HepG2 (cell line): ENCODE measurements around the gene ZBTB18. TPM values are rescaled to one million over a fixed set of nuclear protein-coding genes. Genes with fewer than 3 reads are reported as not detected.

Source experiments
- ATAC-seq: fragments of 200-7000 bp; cut with Tn5 transposase; 3 replicates; pipeline ENCODE4 v1.9.1; 2020; ENCODE audit warnings: mild to moderate bottlenecking, moderate library complexity
- BruUV-seq: library from RNA; stranded (reverse); fragments of 400-500 nt; replicated peaks from 2 replicates; lab custom pipeline; 2021; lab: Mats Ljungman, UMichigan
- CTCF ChIA-PET: fragments of 300-600 bp; formaldehyde crosslinking; extraction: SDS; loops from one replicate; lab custom pipeline; 2021; ENCODE audit warnings: low total read pairs, inconsistent platforms, low intra/inter-chr PET ratio; lab: Yijun Ruan, JAX
- POLR2A ChIA-PET: fragments of 350-600 bp; sonication (Branson Sonifier 250); formaldehyde crosslinking; loops from one replicate; lab custom pipeline; 2020; ENCODE audit warnings: antibody characterized with exemption, inconsistent platforms; lab: Yijun Ruan, JAX
- DNase-seq: peaks from one replicate; pipeline ENCODE4 v3.0.0-alpha.2; 2015; ENCODE audit warnings: low spot score
- FAIRE-seq: peaks from 3 replicates; lab custom pipeline; 2011; peaks lifted over from hg19 to GRCh38; lab: Jason Lieb, UNC
- H2AFZ ChIP-seq: one replicate; pipeline ENCODE4 v1.6.1; 2011; ENCODE audit warnings: low read length, inconsistent platforms
- H3K27ac ChIP-seq: fragments of 300-600 bp; 3 replicates; pipeline ENCODE4 v1.8.0; 2011; ENCODE audit warnings: mixed run types, mild to moderate bottlenecking, mixed read lengths, low read length, inconsistent platforms; ENCODE audit not compliant: insufficient read depth; ENCODE audit errors: extremely low read length
- H3K27me3 ChIP-seq, 2 experiments: fragments of 200-600 bp in 1 of 2; 2 replicates in 1 of 2; 3 replicates in 1 of 2; pipeline versions ENCODE4 v1.6.0 to v1.8.0; 2011; ENCODE audit warnings: low read length in 2 of 2, mild to moderate bottlenecking in 2 of 2, moderate library complexity in 2 of 2, inconsistent platforms in 1 of 2; ENCODE audit not compliant: insufficient read depth in 2 of 2, control insufficient read depth in 1 of 2
- H3K36me3 ChIP-seq, 2 experiments: fragments of 200-600 bp in 1 of 2; replicated peaks in 1 of 2; 2 replicates in 1 of 2; 3 replicates in 1 of 2; pipeline versions ENCODE4 v1.5.1 to v1.8.0; 2011; ENCODE audit warnings: low read length in 2 of 2, inconsistent platforms in 1 of 2; ENCODE audit not compliant: insufficient read depth in 2 of 2, control insufficient read depth in 1 of 2
- H3K4me1 ChIP-seq: 2 replicates; pipeline ENCODE4 v1.5.1; 2012; ENCODE audit warnings: low read length, inconsistent platforms; ENCODE audit not compliant: insufficient read depth
- H3K4me2 ChIP-seq: 2 replicates; pipeline ENCODE4 v1.6.0; 2011; ENCODE audit warnings: low read depth, low read length, inconsistent platforms
- H3K4me3 ChIP-seq, 3 experiments: fragments of 200-600 bp in 1 of 3; sonication (generic), shearing (Covaris generic) in 1 of 3; replicated peaks in 1 of 3; 2 replicates each; pipeline ENCODE4 v1.5.1; 2011 to 2016; ENCODE audit warnings: low read length in 3 of 3, inconsistent platforms in 2 of 3, low read depth in 2 of 3, mild to moderate bottlenecking in 2 of 3, control low read depth in 1 of 3, mixed read lengths in 1 of 3; ENCODE audit not compliant: insufficient read depth in 1 of 3
- H3K79me2 ChIP-seq: one replicate; pipeline ENCODE4 v1.6.1; 2011; ENCODE audit warnings: low read length, inconsistent platforms; ENCODE audit not compliant: insufficient read depth
- H3K9ac ChIP-seq: 2 replicates; pipeline ENCODE4 v1.6.0; 2011; ENCODE audit warnings: mild to moderate bottlenecking, low read depth, low read length, inconsistent platforms; ENCODE audit not compliant: insufficient read depth
- H3K9me3 ChIP-seq: 2 replicates; pipeline ENCODE4 v1.5.1; 2012; ENCODE audit warnings: mild to moderate bottlenecking, low read length
- H4K20me1 ChIP-seq: 2 replicates; pipeline ENCODE4 v1.6.0; 2011; ENCODE audit warnings: inconsistent platforms, mild to moderate bottlenecking, low read length, moderate library complexity; ENCODE audit not compliant: insufficient read depth
- ARID3A ChIP-seq: IDR thresholded peaks from 2 replicates; pipeline ENCODE4 v1.6.1; 2012; ENCODE audit warnings: low read depth, low read length, improper control_type of control experiment
- ARNTL ChIP-seq: sonication (generic); formaldehyde crosslinking; IDR thresholded peaks from 2 replicates; pipeline ENCODE4 v1.4.0; 2020; ENCODE audit warnings: mild to moderate bottlenecking, missing genetic modification reagents
- GMEB1 ChIP-seq: sonication (generic); formaldehyde crosslinking; IDR thresholded peaks from 2 replicates; pipeline ENCODE4 v1.5.1; 2020; ENCODE audit warnings: missing genetic modification reagents, mild to moderate bottlenecking, borderline replicate concordance
- IRX3 ChIP-seq: sonication (generic); formaldehyde crosslinking; IDR thresholded peaks from 2 replicates; pipeline ENCODE4 v1.8.1; 2023; ENCODE audit warnings: mild to moderate bottlenecking, low read depth, missing genetic modification reagents, borderline replicate concordance
- PTBP1 ChIP-seq: fragments of 200-400 bp; formaldehyde crosslinking; IDR thresholded peaks from 2 replicates; pipeline ENCODE4 v1.6.1; 2018; ENCODE audit warnings: low read length, low read depth; ENCODE audit not compliant: poor library complexity, severe bottlenecking
- TAF1 ChIP-seq: sonication (generic); formaldehyde crosslinking; IDR thresholded peaks from 2 replicates; pipeline ENCODE4 v1.4.0; 2020; ENCODE audit warnings: missing genetic modification reagents
- WIZ ChIP-seq: sonication (generic); formaldehyde crosslinking; IDR thresholded peaks from 2 replicates; pipeline ENCODE4 v1.5.1; 2020; ENCODE audit warnings: mild to moderate bottlenecking, missing genetic modification reagents
- XBP1 ChIP-seq: sonication (generic); formaldehyde crosslinking; IDR thresholded peaks from 2 replicates; pipeline ENCODE4 v1.5.0; 2020; ENCODE audit warnings: missing genetic modification reagents
- ZNF230 ChIP-seq: sonication (generic); formaldehyde crosslinking; IDR thresholded peaks from 2 replicates; pipeline ENCODE4 v1.4.0; 2020; ENCODE audit warnings: mild to moderate bottlenecking, missing genetic modification reagents
- ZNF446 ChIP-seq: sonication (generic); formaldehyde crosslinking; IDR thresholded peaks from 2 replicates; pipeline ENCODE4 v1.5.0; 2020; ENCODE audit warnings: mild to moderate bottlenecking, missing genetic modification reagents
- ZNF546 ChIP-seq: sonication (generic); formaldehyde crosslinking; conservative IDR thresholded peaks from 2 replicates; pipeline ENCODE4 v1.8.1; 2023; ENCODE audit warnings: mild to moderate bottlenecking, missing genetic modification reagents
- ZSCAN12 ChIP-seq: sonication (generic); formaldehyde crosslinking; IDR thresholded peaks from 2 replicates; pipeline ENCODE4 v1.9.0; 2021; ENCODE audit warnings: mild to moderate bottlenecking, missing genetic modification reagents
- WGBS: methylation state at CpG from one replicate; pipeline ENCODE4 v1.1.6; 2017; ENCODE audit warnings: low lambda C conversion rate; 5-methylcytosine and 5-hydroxymethylcytosine counted together
- in situ Hi-C: cut with HindIII; loops from 2 replicates; pipeline ENCODE4 v1.10.0; 2017; ENCODE audit warnings: low pct_unique_long_range_greater_than_20kb; ENCODE audit not compliant: extremely low pct_ligation_motif_present
- intact Hi-C: fragments of 100-400 bp; cut with micrococcal nuclease; formaldehyde crosslinking; loops from one replicate; pipeline ENCODE4 v1.10.0; 2022; ENCODE audit not compliant: unreplicated experiment
- polyA plus RNA-seq, 8 experiments: library from polyadenylated mRNA; depleted of rRNA in 3 of 8; stranded (reverse) in 7 of 8; unstranded in 1 of 8; fragments of >200 nt; fragmentation: Illumina TruSeq in 4 of 8; extraction: Trizol in 4 of 8; gene quantifications; 2 replicates each; pipeline versions ENCODE4 v1.2.1 to v1.2.3, GENCODE V29; 2011 to 2016; ENCODE audit warnings: low read depth in 4 of 8, missing spikeins in 1 of 8, mixed read lengths in 1 of 8; ENCODE audit not compliant: insufficient read depth in 1 of 8
- total RNA-seq, 5 experiments: library from RNA; depleted of rRNA; stranded (reverse); fragments of >200 nt; fragmentation: Illumina TruSeq; extraction: Trizol; gene quantifications; 2 replicates each; pipeline ENCODE4 v1.2.3, GENCODE V29; 2016; ENCODE audit warnings: low read depth in 1 of 5
- TF ChIP-seq, protein P1 (sequence below): sonication (generic); formaldehyde crosslinking; IDR thresholded peaks from 2 replicates; pipeline ENCODE4 v1.4.0; 2020; ENCODE audit warnings: missing genetic modification reagents, mild to moderate bottlenecking, borderline replicate concordance
- TF ChIP-seq, protein P2 (sequence below), 2 experiments: sonication (generic) in 1 of 2; formaldehyde crosslinking in 1 of 2; IDR thresholded peaks; 2 replicates each; pipeline versions ENCODE4 v1.4.0 to v1.6.1; 2018 to 2020; ENCODE audit warnings: missing genetic modification reagents in 2 of 2, borderline replicate concordance in 1 of 2, low read depth in 1 of 2, mild to moderate bottlenecking in 1 of 2, missing biosample characterization in 1 of 2
- TF ChIP-seq, protein P3 (sequence below): IDR thresholded peaks from 2 replicates; pipeline ENCODE4 v1.6.1; 2016; ENCODE audit warnings: missing compliant biosample characterization, missing genetic modification reagents, borderline replicate concordance

Gene ZBTB18
- total and polyA plus RNA-seq, 2 of the 13 experiments (the other 11 are each of a cell fraction or from before 2014, with no cell fraction given) = 3.1 to 4.3 TPM

DNA sequence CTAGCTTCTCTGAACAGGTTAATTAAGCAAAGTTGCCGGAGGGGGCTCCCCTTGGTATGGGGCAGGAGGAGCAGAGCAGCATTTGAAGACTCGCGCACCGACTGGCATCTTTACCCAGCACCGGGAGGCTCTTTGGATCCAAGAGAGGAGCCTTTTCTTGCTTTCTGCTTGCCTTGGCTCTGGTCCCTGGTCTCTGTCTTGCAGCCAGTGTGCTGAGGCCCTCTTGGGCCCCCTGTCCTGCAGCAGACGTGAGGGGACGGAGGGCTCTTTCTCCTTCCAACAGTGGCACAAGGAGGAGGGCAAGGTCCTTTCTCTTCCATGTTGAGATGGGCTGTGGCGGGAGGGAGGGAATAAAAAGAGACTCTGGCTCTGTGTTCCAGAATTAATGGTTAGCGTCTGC lies 45.6 kb downstream of the ZBTB18 start:
- ChIA-PET CTCF (no interaction called here), POLR2A (no interaction called here)
- no peak for DNase-seq
- Histone ChIP-seq H3K9me3 (no peaks in the 10 kb centered on the region), H3K36me3 (no peaks in the 10 kb centered on the region), H3K4me2 (no peak overlapping the region), H3K27me3 (peaks cover 0 to 12% of the 10 kb centered on the region in 2 experiments; a peak in 2 of 5 replicates), H3K9ac (no peak overlapping the region), H2AFZ (no peak overlapping the region), H3K4me1 (no peaks in the 10 kb centered on the region), H4K20me1 (no peaks in the 10 kb centered on the region), H3K4me3 (no peak overlapping the region), H3K79me2 (no peaks in the 10 kb centered on the region), H3K27ac (no peak overlapping the region)
- 74% methylated on average over 7 of the region's 9 CpGs for WGBS
- intact Hi-C loops = no loop called here
- in situ Hi-C loops = no loop called here
- no peak for ATAC-seq
- no peak for FAIRE-seq
- BruUV-seq = no TSS peak
- TF ChIP-seq PTBP1 (no peak), ARNTL (CRISPR knock-in tag) (no peak), IRX3 (no peak), WIZ (no peak), ZSCAN12 (CRISPR knock-in tag) (no peak), ARID3A (no peak), TAF1 (no peak), XBP1 (CRISPR knock-in tag) (no peak), GMEB1 (CRISPR knock-in tag) (no peak), ZNF546 (no peak), ZNF446 (CRISPR knock-in tag) (no peak), ZNF230 (CRISPR knock-in tag) (no peak)
- TF ChIP-seq, protein P1, sequence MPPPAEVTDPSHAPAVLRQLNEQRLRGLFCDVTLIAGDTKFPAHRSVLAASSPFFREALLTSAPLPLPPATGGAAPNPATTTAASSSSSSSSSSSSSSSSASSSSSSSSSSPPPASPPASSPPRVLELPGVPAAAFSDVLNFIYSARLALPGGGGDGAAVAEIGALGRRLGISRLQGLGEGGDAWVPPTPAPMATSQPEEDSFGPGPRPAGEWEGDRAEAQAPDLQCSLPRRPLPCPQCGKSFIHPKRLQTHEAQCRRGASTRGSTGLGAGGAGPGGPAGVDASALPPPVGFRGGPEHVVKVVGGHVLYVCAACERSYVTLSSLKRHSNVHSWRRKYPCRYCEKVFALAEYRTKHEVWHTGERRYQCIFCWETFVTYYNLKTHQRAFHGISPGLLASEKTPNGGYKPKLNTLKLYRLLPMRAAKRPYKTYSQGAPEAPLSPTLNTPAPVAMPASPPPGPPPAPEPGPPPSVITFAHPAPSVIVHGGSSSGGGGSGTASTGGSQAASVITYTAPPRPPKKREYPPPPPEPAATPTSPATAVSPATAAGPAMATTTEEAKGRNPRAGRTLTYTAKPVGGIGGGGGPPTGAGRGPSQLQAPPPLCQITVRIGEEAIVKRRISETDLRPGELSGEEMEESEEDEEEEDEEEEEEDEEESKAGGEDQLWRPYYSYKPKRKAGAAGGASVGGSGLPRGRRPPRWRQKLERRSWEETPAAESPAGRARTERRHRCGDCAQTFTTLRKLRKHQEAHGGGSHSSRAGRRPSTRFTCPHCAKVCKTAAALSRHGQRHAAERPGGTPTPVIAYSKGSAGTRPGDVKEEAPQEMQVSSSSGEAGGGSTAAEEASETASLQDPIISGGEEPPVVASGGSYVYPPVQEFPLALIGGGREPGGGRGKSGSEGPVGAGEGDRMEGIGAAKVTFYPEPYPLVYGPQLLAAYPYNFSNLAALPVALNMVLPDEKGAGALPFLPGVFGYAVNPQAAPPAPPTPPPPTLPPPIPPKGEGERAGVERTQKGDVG (CRISPR knock-in tag) = no peak
- TF ChIP-seq, protein P2, sequence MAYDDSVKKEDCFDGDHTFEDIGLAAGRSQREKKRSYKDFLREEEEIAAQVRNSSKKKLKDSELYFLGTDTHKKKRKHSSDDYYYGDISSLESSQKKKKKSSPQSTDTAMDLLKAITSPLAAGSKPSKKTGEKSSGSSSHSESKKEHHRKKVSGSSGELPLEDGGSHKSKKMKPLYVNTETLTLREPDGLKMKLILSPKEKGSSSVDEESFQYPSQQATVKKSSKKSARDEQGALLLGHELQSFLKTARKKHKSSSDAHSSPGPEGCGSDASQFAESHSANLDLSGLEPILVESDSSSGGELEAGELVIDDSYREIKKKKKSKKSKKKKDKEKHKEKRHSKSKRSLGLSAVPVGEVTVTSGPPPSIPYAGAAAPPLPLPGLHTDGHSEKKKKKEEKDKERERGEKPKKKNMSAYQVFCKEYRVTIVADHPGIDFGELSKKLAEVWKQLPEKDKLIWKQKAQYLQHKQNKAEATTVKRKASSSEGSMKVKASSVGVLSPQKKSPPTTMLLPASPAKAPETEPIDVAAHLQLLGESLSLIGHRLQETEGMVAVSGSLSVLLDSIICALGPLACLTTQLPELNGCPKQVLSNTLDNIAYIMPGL (CRISPR knock-in tag; IDR thresholded peaks at IDR 0.05; ENCODE audit: borderline replicate concordance in 1 of 2, low read depth in 1 of 2) = no peak
- TF ChIP-seq, protein P3, sequence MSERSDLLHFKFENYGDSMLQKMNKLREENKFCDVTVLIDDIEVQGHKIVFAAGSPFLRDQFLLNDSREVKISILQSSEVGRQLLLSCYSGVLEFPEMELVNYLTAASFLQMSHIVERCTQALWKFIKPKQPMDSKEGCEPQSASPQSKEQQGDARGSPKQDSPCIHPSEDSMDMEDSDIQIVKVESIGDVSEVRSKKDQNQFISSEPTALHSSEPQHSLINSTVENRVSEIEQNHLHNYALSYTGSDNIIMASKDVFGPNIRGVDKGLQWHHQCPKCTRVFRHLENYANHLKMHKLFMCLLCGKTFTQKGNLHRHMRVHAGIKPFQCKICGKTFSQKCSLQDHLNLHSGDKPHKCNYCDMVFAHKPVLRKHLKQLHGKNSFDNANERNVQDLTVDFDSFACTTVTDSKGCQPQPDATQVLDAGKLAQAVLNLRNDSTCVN (CRISPR knock-in tag) = no peak
